Fibroblast of lung (primary cell): ENCODE results near the gene MYPOP.

Experiments
- EZH2 ChIP-seq: IDR thresholded peaks from 2 replicates; pipeline ENCODE4 v1.5.1; 2012; ENCODE audit warnings: low read length, control low read depth, mild to moderate bottlenecking; ENCODE audit errors: missing control alignments
- TF ChIP-seq, protein P1 (sequence below), 2 donors: IDR thresholded peaks in 1 of 2; conservative IDR thresholded peaks in 1 of 2; 1 replicate in 1 of 2; 2 replicates in 1 of 2; pipeline ENCODE4 v1.5.1; 2011 to 2012; ENCODE audit warnings: low read length in 2 of 2, control low read depth in 1 of 2, inconsistent platforms in 1 of 2, low read depth in 1 of 2, mild to moderate bottlenecking in 1 of 2

GRCh38 chr19:45852983-45853382, 49.4 kb downstream of the MYPOP start:
- TF ChIP-seq, protein P1, sequence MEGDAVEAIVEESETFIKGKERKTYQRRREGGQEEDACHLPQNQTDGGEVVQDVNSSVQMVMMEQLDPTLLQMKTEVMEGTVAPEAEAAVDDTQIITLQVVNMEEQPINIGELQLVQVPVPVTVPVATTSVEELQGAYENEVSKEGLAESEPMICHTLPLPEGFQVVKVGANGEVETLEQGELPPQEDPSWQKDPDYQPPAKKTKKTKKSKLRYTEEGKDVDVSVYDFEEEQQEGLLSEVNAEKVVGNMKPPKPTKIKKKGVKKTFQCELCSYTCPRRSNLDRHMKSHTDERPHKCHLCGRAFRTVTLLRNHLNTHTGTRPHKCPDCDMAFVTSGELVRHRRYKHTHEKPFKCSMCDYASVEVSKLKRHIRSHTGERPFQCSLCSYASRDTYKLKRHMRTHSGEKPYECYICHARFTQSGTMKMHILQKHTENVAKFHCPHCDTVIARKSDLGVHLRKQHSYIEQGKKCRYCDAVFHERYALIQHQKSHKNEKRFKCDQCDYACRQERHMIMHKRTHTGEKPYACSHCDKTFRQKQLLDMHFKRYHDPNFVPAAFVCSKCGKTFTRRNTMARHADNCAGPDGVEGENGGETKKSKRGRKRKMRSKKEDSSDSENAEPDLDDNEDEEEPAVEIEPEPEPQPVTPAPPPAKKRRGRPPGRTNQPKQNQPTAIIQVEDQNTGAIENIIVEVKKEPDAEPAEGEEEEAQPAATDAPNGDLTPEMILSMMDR (conservative IDR thresholded peaks at IDR 0.05 in 1 of 2, IDR thresholded peaks at IDR 0.05 in 1 of 2; ENCODE audit: low read depth in 1 of 2, low read length in 2 of 2): no peak
- TF ChIP-seq EZH2: no peak
